ENCODE data around the gene ACCSL.

DNA sequence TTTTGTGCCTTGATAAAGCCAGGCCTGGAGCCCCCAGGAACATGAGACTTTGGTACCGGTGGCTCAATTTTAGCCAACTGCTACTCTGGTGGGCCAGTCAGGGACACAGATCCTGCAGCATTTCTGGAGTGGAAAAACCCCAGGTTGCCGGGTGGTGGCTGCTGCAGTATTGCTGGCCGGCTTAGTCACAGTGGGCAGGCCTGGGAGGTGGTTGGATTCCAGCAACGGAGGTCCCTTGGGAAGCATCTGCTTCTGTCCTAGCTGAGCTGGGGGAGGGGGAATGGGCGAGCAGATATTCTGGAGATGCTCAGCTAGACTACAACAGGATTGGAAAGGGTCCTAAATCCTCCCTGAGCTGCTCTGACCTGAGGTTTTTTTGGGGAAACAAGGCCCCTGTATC is 31.6 kb upstream of the ACCSL start:
- TF ChIP-seq, protein P1, sequence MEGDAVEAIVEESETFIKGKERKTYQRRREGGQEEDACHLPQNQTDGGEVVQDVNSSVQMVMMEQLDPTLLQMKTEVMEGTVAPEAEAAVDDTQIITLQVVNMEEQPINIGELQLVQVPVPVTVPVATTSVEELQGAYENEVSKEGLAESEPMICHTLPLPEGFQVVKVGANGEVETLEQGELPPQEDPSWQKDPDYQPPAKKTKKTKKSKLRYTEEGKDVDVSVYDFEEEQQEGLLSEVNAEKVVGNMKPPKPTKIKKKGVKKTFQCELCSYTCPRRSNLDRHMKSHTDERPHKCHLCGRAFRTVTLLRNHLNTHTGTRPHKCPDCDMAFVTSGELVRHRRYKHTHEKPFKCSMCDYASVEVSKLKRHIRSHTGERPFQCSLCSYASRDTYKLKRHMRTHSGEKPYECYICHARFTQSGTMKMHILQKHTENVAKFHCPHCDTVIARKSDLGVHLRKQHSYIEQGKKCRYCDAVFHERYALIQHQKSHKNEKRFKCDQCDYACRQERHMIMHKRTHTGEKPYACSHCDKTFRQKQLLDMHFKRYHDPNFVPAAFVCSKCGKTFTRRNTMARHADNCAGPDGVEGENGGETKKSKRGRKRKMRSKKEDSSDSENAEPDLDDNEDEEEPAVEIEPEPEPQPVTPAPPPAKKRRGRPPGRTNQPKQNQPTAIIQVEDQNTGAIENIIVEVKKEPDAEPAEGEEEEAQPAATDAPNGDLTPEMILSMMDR (conservative IDR thresholded peaks at IDR 0.05; ENCODE audit: low read depth, low read length), result no peak
- TF ChIP-seq EZH2 (IDR thresholded peaks at IDR 0.05; ENCODE audit: low read length, unreplicated experiment), result no peak
